Measurements from ENCODE around the gene SPATA31C2.
A peak's percentile ranks its signal among the peaks of the same experiment; 100 is the strongest.

Gene SPATA31C2

GRCh38 chr9:88085476-88085875, 52.8 kb downstream of the SPATA31C2 start:
- no peaks in the 10 kb centered on the region for H3K9me2 ChIP-seq (replicated peaks; ENCODE audit: insufficient read depth, low read length)
- H2AFZ ChIP-seq (ENCODE audit: low read depth, low read length, severe bottlenecking) = no peak overlapping the region
- no peaks in the 10 kb centered on the region for H3K27me3 ChIP-seq (ENCODE audit: low read length)
- H3K4me2 ChIP-seq (ENCODE audit: low read depth, low read length, poor library complexity, severe bottlenecking) = peak overlapping the region; percentile 8
- no peak overlapping the region for H3K27ac ChIP-seq (ENCODE audit: low read depth, low read length)
- no peaks in the 10 kb centered on the region for H3F3A ChIP-seq (ENCODE audit: insufficient read depth)
- H3K9me3 ChIP-seq (ENCODE audit: insufficient read depth, low read length) = no peaks in the 10 kb centered on the region
- H3K36me3 ChIP-seq (ENCODE audit: low read length) = no peaks in the 10 kb centered on the region
- no peak overlapping the region for H3K4me3 ChIP-seq (ENCODE audit: insufficient read depth, low read length, poor library complexity, severe bottlenecking)
- no peak overlapping the region for H3K9ac ChIP-seq (ENCODE audit: low read length)
- H4K20me1 ChIP-seq (ENCODE audit: low read depth, low read length) = no peaks in the 10 kb centered on the region
- H3K79me2 ChIP-seq (ENCODE audit: insufficient read depth, low read length) = no peaks in the 10 kb centered on the region
- TF ChIP-seq CTCF (IDR thresholded peaks at IDR 0.05; ENCODE audit: insufficient read depth, low read length, poor library complexity, severe bottlenecking) (no peak), EZH2phosphoT487 (conservative IDR thresholded peaks at IDR 0.05; ENCODE audit: low read length) (no peak)

GRCh38 chr9:88084357-88085183, 53.7 kb downstream of the SPATA31C2 start:
- H3K27me3 ChIP-seq (ENCODE audit: low read length) = no peaks in the 10 kb centered on the region
- no peak overlapping the region for H3K4me2 ChIP-seq (ENCODE audit: low read depth, low read length, poor library complexity, severe bottlenecking)
- no peaks in the 10 kb centered on the region for H3K79me2 ChIP-seq (ENCODE audit: insufficient read depth, low read length)
- no peaks in the 10 kb centered on the region for H3K9me3 ChIP-seq (ENCODE audit: insufficient read depth, low read length)
- H3K9me2 ChIP-seq (replicated peaks; ENCODE audit: insufficient read depth, low read length) = no peaks in the 10 kb centered on the region
- no peak overlapping the region for H3K9ac ChIP-seq (ENCODE audit: low read length)
- no peak overlapping the region for H3K27ac ChIP-seq (ENCODE audit: low read depth, low read length)
- H3K4me3 ChIP-seq (ENCODE audit: insufficient read depth, low read length, poor library complexity, severe bottlenecking) = no peak overlapping the region
- no peaks in the 10 kb centered on the region for H4K20me1 ChIP-seq (ENCODE audit: low read depth, low read length)
- no peak for TF ChIP-seq CTCF (IDR thresholded peaks at IDR 0.05; ENCODE audit: insufficient read depth, low read length, poor library complexity, severe bottlenecking)
- TF ChIP-seq EZH2phosphoT487 (conservative IDR thresholded peaks at IDR 0.05; ENCODE audit: low read length) = no peak
- no peaks in the 10 kb centered on the region for H3F3A ChIP-seq (ENCODE audit: insufficient read depth)
- no peaks in the 10 kb centered on the region for H3K36me3 ChIP-seq (ENCODE audit: low read length)
- no peak overlapping the region for H2AFZ ChIP-seq (ENCODE audit: low read depth, low read length, severe bottlenecking)

All from SU-DHL-6 (cell line).